Measurements from ENCODE around the gene C5orf22.
"Not testable (repeated sequence)": the region's sequence is repeated elsewhere in the genome, so short reads cannot be mapped to it uniquely, and the experiment has no call there.

C5orf22 gene

DNA sequence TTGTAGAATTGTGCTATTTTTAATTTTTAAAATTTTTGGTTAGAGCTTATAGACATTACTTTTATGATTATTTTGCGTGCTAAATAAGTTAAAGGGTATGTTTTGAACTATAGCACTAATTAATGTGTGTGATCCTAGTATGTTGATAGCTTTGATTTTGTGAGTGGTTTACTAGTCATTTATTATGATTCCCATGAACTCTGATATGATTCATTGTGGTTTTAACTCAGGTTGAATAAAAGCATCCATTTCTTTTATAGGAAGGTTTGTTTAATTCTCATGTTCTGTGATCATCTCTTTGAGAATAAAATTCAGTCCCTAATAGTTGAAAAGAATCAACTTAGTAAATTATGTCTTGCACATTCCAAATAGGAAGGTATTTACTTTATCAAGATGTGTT is 22.5 kb downstream of the C5orf22 start:
- no peak for DNase-seq (ENCODE audit: low spot score)

DNA sequence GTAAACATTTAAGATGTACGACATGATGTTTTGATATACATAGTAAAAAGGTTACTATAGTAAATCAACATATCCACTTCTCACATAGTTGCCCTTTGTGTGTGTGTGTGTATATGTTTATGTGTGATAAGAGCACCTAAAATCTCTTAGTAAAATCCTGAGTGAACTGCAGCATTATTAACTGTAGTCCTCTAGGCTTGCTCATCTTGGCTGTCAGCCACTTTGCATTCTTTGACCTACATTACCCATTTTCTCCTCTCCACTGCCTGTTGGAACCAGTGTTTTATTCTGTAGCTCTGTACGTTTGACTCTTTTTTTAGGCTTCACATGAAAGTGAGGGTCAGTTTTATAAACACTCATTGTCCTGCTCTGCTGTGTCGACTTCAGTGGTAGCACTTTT is 24.4 kb downstream of the C5orf22 start:
- DNase-seq (ENCODE audit: low spot score) = no peak

DNA sequence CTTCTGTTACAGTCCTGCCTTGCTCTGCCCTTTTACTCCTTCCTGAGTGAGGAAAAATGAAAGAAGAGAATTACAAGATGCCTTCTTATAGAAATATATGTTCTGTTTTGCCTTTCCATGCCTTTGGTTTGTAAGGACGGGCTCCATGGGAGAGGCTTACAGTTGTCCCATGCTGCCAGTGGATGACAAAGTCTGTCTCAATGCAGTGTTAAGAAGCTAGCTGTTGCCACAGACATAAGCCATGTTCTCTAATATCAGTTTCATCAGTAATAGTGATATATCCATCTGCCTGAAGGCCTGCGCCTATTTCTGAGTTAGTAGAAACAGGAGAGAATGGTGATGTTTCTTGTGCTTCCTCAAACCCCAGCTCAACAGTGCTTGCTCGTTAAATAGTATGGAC is 27.8 kb downstream of the C5orf22 start:
- no peak for DNase-seq (ENCODE audit: low spot score)

DNA sequence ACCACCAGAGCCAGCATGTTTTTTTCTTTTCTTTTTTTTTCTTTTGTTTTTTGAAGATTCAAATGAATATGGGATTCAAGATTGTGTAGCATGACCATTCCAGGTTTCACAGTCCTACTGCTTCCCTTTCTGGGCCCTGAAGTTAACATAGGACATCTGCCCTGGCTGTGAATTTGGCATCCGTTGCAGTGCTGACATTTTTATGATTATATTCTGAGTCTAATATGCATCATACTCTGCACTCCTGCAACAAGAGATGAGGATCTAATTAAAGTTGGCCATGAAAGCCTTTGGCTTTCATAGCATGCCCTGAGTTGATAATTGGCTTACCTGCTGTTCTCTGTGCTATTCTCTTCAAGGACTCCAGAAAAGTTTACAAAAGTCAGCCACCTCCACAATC is 29.8 kb downstream of the C5orf22 start:
- DNase-seq (ENCODE audit: low spot score) = no peak

DNA sequence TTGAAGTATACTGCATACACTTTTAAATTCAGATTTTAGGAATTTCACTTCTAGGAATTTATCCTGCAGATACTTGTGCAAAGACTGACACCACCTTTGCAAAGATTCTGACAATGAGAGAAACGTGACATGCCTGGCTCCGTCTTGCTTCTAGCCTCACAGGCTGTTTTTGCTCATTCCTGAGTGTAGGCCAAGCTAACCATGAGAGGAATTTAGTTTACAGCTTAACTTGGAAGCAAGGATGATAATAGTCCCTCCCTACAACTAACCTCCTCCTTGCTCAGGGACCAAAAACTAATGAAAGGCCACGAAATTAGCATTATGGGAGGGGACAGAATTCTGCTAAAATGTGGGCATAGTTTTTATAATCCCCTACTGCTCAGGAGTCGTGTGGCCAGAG is 31.1 kb downstream of the C5orf22 start:
- no peak for DNase-seq (ENCODE audit: low spot score)

DNA sequence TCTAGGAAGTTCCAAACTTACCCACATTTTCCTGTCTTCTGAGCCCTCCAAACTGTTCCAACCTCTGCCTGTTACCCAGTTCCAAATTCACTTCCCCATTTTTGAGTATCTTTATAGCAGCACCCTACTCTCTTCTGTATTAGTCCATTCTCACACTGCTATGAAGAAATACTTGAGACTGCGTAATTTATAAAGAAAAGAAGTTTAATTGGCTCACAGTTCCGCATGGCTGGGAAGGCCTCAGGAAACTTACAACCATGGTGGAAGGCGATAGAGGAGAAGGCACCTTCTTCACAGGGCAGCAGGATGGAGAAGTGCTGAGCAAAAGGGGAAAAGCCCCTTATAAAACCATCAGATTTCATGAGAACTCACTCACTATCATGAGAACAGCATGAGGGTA is 34.3 kb downstream of the C5orf22 start:
- not testable (repeated sequence) for DNase-seq (ENCODE audit: low spot score)

DNA sequence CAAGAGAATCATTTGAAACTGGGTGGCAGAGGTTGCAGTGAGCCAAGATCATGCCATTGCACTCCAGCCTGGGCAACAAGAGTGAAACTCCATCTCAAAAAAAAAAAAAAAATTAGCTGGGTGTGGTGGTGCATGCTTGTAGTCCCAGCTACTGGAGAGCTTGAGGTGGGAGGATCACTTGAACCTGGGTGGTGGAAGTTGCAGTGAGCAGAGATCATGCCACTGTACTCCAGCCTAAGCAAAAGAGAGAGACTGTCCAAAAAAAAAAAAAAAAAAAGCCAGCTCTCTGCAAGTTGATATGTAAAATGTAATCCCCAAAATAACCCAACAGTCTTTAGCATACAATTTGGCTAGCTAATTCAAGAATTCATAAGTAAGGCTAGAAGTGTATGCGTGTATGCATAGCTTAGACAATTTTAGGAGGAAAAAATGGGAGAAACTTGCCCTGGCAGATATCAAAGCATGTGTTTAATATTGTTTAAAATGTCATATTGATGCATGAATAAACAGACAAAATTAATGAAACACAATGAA is 36.3 kb downstream of the C5orf22 start:
- DNase-seq (ENCODE audit: low spot score) = no peak

DNA sequence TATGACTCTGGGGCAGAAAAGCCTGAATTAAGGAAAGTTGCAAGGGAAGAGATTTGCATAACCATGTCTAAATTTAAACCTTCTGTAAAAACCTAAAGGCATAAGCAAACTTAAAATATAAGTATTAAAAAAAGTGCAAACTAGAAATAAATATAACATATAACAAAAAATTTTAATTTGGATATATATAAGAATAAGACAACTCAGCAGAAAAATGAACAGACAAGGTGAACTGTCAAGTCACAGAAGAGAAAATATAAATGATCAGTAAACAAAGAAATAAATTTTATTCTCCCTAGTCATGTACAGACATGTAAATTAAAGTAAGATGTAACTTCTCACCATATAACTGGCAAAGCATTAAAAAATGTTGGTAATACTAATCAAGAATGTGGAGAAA is 37.0 kb downstream of the C5orf22 start:
- DNase-seq (ENCODE audit: low spot score) = no peak

DNA sequence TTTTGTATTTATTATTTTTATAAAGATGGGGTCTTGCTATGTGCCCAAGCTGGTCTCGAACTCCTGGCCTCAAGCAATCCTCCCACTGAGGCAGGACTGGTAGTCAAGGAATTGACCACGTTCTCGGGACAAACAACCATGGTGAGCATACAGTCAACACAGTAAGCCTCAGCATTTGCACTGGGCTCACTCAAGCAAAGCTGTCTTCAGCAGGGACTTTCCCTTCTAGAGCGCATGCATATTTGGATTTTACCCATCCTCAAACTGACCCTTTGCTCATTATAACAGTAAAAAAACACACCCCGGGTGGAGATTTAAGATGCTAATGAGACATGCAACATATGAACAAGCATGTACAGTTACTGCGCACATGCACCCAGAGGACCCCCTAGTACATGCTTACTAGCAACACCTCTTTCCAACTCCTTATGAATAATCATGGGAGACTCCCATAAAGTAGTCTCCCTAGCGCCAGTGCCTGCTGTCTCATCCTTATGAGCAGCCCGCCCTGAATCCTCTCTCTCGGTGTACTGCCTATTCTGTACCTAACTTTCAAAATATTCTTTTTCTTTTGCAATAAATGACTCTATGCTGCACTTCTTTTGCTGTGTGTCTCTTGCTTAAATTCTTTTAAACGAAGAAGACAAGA is 41.5 kb downstream of the C5orf22 start:
- DNase-seq (ENCODE audit: low spot score) = no peak

DNA sequence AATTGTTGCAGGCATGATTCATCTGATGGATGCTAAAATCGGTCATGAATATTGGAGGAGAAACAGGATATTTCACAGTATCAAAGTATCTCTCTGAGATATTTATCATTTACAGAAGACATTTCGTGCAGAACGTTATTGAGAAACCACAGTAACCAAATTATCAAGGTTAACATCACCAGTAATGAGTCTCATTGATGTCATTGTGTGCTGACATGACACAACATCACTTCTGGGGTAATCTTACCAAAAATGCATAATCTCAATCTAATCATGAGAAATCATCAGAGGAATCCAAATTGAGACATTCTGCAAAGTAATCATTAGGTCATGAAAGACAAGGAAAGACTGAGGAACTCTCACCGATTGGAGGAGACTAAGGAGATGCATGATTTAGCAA is 42.7 kb downstream of the C5orf22 start:
- DNase-seq (ENCODE audit: low spot score) = no peak

DNA sequence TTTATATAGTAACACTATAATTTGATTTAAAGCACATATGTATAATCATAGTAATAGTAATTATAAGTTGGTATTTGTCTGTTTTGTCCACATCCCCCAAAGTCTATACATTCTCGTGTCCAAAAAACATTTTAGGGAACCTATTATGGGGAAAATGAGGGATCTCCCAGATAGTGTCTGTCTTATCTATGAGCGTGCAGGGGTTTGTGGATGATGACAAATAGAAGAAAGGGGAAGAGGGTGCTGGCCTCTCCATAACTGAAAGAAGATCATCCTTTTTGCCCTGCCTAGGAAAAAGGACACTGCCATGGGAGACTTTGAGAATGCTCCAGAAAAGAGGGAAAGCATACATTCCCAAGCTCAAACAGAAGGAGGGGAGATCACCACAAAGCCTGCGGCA is 45.3 kb downstream of the C5orf22 start:
- no peak for DNase-seq (ENCODE audit: low spot score)

DNA sequence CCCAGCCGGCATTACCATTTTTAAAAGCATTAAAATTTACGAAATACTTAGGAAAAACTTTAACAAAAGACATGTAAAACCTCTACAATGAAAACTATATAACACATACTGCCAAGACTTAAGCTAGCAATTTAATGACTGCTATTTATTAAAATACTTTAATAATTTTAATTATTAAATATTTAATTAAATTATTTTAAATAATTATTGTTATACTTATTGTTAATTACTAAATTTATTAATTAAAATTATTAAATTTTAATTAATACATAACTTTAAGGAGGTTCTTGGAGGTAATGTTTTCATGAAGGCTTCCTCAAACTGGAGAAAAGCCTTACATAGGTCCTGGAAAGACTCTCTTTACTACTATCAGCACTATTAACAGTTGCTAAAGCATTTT is 47.5 kb downstream of the C5orf22 start:
- no peak for DNase-seq (ENCODE audit: low spot score)

DNA sequence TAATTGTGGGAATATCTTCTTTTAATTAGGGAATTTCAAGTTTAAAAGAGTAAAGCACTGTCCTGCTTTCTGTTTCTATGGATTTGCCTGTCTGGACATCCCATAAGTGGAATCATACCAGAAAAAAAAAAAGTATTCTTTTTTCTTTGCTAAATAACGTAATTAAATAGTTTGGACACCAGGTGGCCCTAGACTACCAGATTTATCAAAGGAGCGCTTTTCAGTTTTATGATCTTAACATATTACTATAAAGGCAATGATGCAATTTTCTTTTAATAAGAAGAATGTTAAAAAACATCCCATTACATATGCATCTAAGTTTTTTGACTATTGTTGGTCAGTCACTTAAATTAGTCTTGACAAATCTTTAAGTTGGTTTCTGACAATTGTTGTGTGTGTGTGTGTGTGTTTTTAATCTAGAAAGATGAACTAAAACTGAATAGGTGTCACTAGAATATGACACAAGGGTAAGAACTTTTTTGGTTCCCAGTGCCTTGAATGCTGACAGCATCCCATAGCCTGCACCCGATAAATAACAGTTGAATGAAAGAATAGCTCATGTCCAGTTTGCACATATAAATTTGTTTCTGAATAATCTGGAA is 49.5 kb downstream of the C5orf22 start:
- DNase-seq (ENCODE audit: low spot score) = no peak

DNA sequence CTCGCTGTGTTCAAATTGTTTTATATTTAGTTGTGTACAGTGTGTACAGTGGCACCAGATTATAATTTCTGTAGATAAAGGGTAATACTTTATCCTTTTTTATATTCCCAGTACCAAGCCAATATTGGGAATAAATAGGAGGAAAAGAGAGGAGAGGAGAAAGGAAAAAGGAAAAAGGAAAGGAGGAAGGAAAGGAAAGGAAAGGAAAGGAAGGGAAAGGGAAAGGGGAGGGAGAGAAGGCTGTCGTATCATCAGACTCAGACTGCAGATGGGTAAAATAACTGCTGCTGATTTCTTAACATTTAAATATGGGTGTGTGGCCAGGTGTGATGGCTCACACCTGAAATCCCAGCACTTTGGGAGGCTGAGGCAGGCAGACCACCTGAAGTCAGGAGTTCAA is 51.0 kb downstream of the C5orf22 start:
- no peak for DNase-seq (ENCODE audit: low spot score)

DNA sequence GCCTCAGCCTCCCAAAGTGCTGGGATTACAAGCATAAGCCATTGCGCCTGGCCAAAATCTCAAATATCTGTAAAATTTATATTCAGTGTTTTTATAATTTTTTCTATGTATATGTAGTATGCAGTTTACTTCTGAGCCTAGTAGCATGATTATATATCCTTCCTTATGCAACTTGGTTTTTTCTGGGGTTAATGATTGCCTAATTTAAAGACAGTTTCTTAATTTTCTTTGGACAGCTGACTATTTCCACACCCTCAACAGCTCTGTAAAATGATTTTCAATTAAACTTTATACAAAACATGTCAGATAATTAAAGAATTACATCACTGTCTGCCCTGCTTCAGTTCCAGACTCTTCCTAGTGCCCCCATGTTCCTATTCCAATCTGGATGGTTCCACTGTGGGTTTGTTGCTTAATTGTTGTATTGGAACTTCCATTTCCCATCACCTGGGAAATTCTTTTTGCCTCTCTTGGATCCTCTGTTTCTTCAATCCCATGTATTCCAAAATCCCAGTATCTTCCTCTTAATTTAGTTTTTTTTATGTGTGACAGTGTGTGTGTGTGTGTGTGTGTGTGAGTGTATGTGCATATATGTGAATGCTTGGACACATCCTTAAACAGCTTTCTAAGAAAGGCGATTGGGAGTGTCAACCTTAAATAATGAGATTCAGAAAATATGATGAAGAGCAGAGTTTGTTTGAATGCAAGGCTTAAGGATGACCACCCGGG is 53.2 kb downstream of the C5orf22 start:
- no peak for DNase-seq (ENCODE audit: low spot score)

DNA sequence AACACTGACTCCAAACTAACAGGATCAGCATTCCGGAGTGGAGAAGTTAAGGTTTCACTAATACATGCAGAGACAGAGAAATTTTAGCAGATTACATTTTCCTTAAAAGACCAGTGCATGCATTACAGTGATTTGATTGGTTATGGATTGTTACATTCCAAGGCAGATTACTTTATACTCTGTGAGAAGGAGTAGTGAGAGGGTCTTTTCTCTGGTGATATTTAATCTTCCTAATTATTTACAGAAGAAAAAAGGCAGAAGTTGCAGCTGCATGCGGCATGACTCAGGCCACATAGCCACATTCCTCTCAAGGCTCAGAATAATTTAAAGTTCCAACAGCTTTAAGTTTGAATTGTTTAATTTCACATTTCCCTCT is 53.8 kb downstream of the C5orf22 start:
- no peak for DNase-seq (ENCODE audit: low spot score)

DNA sequence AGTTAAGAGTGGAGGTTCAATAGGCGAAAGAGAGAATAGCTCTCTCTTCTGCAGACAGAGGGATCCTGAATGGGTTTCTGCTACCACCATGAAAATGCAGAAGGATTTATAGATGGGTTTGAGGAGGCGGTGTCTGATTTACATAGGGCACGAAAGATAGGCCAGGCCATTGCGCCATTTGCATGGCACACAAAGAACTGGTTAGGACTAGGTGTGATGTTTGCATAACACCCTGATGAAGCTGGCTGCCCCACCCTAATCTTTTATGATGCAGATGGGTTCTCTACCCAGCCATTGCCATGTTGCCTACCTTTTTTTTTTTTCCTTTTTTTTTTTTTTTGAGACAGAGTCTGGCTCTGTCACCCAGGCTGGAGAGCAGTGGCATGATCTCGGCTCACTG is 55.4 kb downstream of the C5orf22 start:
- no peak for DNase-seq (ENCODE audit: low spot score)

DNA sequence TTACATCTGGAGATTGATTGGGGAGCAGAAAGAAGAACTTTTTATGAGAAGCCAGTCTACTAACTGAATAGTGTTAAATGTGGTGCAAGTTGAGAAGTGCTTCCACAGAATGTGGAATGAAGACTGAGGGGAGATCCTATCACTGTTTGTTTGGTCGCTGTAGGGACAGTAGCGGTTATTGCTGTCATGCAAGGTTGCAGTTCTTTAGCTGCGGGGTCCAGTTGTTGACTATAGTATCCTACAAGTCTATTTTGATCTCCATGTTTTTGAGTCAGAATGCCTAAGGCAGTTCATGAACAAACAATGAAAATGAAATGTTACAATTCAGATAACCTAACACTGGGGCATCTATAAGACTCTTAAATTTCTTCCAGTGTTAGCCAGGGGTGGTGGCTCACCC is 61.6 kb downstream of the C5orf22 start:
- no peak for DNase-seq (ENCODE audit: low spot score)

DNA sequence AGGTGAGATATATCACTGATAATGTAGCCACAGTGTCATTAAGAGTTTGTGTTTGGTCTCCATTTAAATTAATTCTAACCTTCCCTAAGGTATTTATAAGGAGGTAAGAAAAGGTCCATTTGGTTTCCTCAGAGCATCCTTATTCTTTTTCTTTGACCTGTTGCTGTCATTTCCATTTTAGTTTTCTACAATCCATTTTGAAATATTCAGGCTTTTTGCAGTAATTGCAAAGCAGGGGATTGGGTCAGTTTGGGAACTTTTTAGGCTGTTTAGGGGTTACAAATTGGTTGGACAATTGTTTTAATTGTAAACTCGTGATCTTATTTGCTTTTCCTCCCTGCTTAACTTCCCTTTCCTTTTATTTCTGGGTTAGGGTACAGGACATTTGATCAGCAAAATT is 64.3 kb downstream of the C5orf22 start:
- no peak for DNase-seq (ENCODE audit: low spot score)

DNA sequence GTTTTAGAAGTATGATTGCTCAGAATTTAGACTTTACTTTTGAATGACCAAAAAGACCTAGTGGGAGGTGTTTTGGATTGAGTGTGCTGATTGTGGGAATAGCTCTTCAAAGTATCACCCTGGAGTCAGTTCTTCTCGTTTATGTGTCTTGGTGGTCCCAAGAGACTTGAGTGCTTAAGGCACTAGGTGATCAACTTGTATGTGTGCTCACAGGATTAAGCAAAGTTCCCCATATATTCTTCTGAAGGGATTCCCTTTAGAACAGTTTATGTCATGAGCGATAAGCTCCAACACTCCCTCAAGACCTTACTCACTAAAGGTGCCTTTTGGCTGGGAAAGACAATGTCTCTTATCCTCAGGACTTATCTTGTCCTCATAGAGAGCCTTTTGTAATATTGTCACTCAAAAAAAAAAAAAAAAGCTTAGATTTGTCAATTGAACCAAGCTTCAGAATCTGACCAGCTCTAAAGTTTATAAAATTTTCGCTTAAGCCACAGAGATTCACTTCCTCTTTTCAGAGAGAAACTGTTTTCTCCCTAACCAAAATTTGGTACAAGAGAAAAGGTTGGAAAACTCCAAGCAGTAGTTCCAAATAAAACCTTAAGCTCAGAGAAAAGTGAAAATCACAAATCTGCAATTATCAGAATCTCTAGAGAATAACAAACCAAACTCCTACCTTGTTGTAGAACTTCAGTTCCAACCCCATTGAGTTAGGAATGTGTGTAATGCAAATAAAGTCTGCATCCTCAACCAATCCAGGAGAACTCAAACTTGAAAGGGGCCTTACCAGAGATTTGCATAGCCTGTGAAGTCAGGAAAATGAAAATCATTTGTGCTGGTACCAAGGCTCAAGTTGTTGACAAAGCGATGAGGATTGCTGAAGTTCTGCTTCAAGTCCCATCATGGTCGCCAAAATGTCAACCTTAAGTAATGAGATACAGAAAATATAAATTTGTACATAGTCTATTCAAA is 66.8 kb downstream of the C5orf22 start:
- no peak for DNase-seq (ENCODE audit: low spot score)

DNA sequence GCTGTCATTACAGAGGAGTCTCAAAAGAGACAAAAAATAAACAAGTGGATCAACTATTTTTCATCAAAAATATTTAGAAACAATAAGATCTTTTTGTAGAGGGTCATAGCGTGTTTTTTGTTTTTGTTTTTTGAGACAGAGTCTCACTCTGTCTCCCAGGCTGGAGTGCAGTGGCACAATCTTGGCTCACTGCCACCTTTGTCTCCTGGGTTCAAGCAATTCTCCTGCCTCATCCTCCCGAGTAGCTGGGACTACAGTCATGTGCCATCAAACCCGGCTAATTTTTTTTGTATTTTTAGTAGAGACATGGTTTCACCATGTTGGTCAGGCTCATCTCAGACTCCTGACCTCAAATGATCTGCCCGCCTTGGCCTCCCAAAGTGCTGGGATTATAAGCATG is 70.2 kb downstream of the C5orf22 start:
- DNase-seq (ENCODE audit: low spot score) = not testable (repeated sequence)

DNA sequence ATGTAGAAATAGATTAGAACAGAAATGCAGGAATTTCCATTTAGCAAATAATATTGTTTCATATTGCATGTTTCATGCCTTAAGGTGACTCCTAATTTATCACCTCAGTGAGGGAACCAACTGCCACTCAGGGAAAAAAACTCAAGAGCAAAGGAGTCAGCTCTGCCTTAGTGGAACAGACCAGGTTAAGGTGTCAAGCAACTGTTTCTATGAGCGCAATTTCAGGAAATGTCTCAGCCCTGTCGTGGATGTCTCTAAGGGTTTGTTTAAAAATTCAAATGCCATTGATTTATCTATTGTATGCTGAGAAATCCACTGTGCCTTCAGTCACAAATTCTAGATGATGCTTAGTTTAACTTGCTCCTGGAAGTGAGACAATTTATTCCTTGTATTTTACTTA is 72.1 kb downstream of the C5orf22 start:
- DNase-seq (ENCODE audit: low spot score) = no peak
